ENCODE measurements around the gene EBP. TPM values are rescaled to one million over a fixed set of nuclear protein-coding genes. Genes with fewer than 3 reads are reported as not detected.

Gene EBP
- 13.7 TPM for total RNA-seq (ENCODE audit: insufficient read depth, low replicate concordance)

GRCh38 chrX:48521353-48522243 is at the start of gene EBP:
TSS of gene EBP (plus strand) at chrX:48521808. CDS start at chrX:48523772, 1,964 bp downstream.
- peak; percentile 89 for DNase-seq (ENCODE audit: low spot score)

- no peak for DNase-seq (ENCODE audit: low spot score)
Observed at GRCh38 chrX:48472225-48472624, 49.4 kb upstream of the EBP start.

- DNase-seq (ENCODE audit: low spot score) = no peak
Observed at GRCh38 chrX:48472851-48473703, 48.5 kb upstream of the EBP start.

GRCh38 chrX:48473704-48473990 is 48.0 kb upstream of the EBP start:
- no peak for DNase-seq (ENCODE audit: low spot score)

GRCh38 chrX:48474127-48474526 is 47.5 kb upstream of the EBP start:
- DNase-seq (ENCODE audit: low spot score) = no peak

GRCh38 chrX:48474581-48474980 is 47.0 kb upstream of the EBP start:
- DNase-seq (ENCODE audit: low spot score) = no peak

GRCh38 chrX:48475296-48475695 is 46.3 kb upstream of the EBP start:
- no peak for DNase-seq (ENCODE audit: low spot score)

GRCh38 chrX:48475774-48476577 is 45.6 kb upstream of the EBP start, which contains the start of gene FTSJ1:
TSS of gene FTSJ1 (plus strand) at chrX:48476199. CDS start at chrX:48478048, 1,849 bp downstream.
- peak; percentile 92 for DNase-seq (ENCODE audit: low spot score)

- no peak for DNase-seq (ENCODE audit: low spot score)
Observed at GRCh38 chrX:48476919-48477318, 44.7 kb upstream of the EBP start.

- no peak for DNase-seq (ENCODE audit: low spot score)
Observed at GRCh38 chrX:48477960-48478755, 43.5 kb upstream of the EBP start.

- no peak for DNase-seq (ENCODE audit: low spot score)
Observed at GRCh38 chrX:48478806-48479205, 42.8 kb upstream of the EBP start.

GRCh38 chrX:48480142-48480541 is 41.5 kb upstream of the EBP start:
- DNase-seq (ENCODE audit: low spot score) = no peak

GRCh38 chrX:48480583-48480982 is 41.0 kb upstream of the EBP start:
- DNase-seq (ENCODE audit: low spot score) = no peak

GRCh38 chrX:48482526-48482925 is 39.1 kb upstream of the EBP start:
- DNase-seq (ENCODE audit: low spot score) = no peak

- DNase-seq (ENCODE audit: low spot score) = no peak
Observed at GRCh38 chrX:48487362-48487798, 34.2 kb upstream of the EBP start.

GRCh38 chrX:48488034-48488433 is 33.6 kb upstream of the EBP start:
- DNase-seq (ENCODE audit: low spot score) = no peak

- no peak for DNase-seq (ENCODE audit: low spot score)
Observed at GRCh38 chrX:48489296-48489695, 32.3 kb upstream of the EBP start.

GRCh38 chrX:48489892-48490291 is 31.7 kb upstream of the EBP start:
- no peak for DNase-seq (ENCODE audit: low spot score)

GRCh38 chrX:48490661-48491060 is 30.9 kb upstream of the EBP start:
- no peak for DNase-seq (ENCODE audit: low spot score)

GRCh38 chrX:48491809-48492208 is 29.8 kb upstream of the EBP start:
- DNase-seq (ENCODE audit: low spot score) = no peak

Data from umbilical cord (tissue), 2 donors.